ENCODE data around the gene NFIC.

- no peak for TF ChIP-seq CTCF (IDR thresholded peaks at IDR 0.05)
- TF ChIP-seq POLR2A (IDR thresholded peaks at IDR 0.05) = no peak
These were observed 37.6 kb upstream of the NFIC start for GRCh38 chr19:3328743-3329142.

Measured in right lobe of liver (tissue), 4 donors.